Effector memory CD4-positive, alpha-beta T cell (primary cell): ENCODE data around the gene AFG3L2.

Experiments
- DNase-seq, 3 donors: peaks; one replicate each; pipeline ENCODE4 v3.0.0-alpha.2; 2020
- H3K27ac ChIP-seq: 2 replicates; pipeline ENCODE4 v1.7.0; 2013; ENCODE audit warnings: mild to moderate bottlenecking, low read length, moderate library complexity; ENCODE audit not compliant: insufficient read depth, poor library complexity, severe bottlenecking
- H3K27me3 ChIP-seq: replicated peaks from 2 replicates; pipeline ENCODE4 v1.7.0; 2013; ENCODE audit warnings: mild to moderate bottlenecking, low read length; ENCODE audit not compliant: insufficient read depth, control insufficient read depth, poor library complexity, severe bottlenecking
- H3K36me3 ChIP-seq: 2 replicates; pipeline ENCODE4 v1.7.0; 2013; ENCODE audit warnings: mild to moderate bottlenecking, low read length, moderate library complexity; ENCODE audit not compliant: control insufficient read depth, insufficient read depth
- H3K4me1 ChIP-seq: 2 replicates; pipeline ENCODE4 v1.7.0; 2013; ENCODE audit warnings: low read length, mild to moderate bottlenecking; ENCODE audit not compliant: control insufficient read depth, insufficient read depth, poor library complexity, severe bottlenecking
- H3K4me3 ChIP-seq: 2 replicates; pipeline ENCODE4 v1.7.0; 2013; ENCODE audit warnings: low read length, low read depth, mild to moderate bottlenecking; ENCODE audit not compliant: insufficient read depth, poor library complexity, severe bottlenecking
- H3K9me3 ChIP-seq: 2 replicates; pipeline ENCODE4 v1.7.0; 2013; ENCODE audit warnings: mild to moderate bottlenecking, low read length, moderate library complexity; ENCODE audit not compliant: control insufficient read depth

AFG3L2 gene

GRCh38 chr18:12338382-12338781 lies 38.6 kb downstream of the AFG3L2 start:
- Histone ChIP-seq H3K27ac (no peak overlapping the region), H3K4me3 (no peak overlapping the region), H3K9me3 (no peaks in the 10 kb centered on the region), H3K27me3 (no peaks in the 10 kb centered on the region), H3K4me1 (no peaks in the 10 kb centered on the region), H3K36me3 (peaks cover 35% of the 10 kb centered on the region)
- no peak for DNase-seq

GRCh38 chr18:12336887-12337286 lies 40.1 kb downstream of the AFG3L2 start:
- peaks cover 28% of the 10 kb centered on the region for H3K36me3 ChIP-seq
- no peak for DNase-seq
- no peak overlapping the region for H3K27ac ChIP-seq
- no peak overlapping the region for H3K4me3 ChIP-seq
- H3K27me3 ChIP-seq: no peaks in the 10 kb centered on the region
- H3K4me1 ChIP-seq: no peaks in the 10 kb centered on the region
- no peaks in the 10 kb centered on the region for H3K9me3 ChIP-seq

GRCh38 chr18:12336171-12336613 lies 40.8 kb downstream of the AFG3L2 start:
- no peak for DNase-seq
- peaks cover 28% of the 10 kb centered on the region for H3K36me3 ChIP-seq
- no peaks in the 10 kb centered on the region for H3K4me1 ChIP-seq
- H3K27ac ChIP-seq: no peak overlapping the region
- no peaks in the 10 kb centered on the region for H3K27me3 ChIP-seq
- no peak overlapping the region for H3K4me3 ChIP-seq
- no peaks in the 10 kb centered on the region for H3K9me3 ChIP-seq

- no peaks in the 10 kb centered on the region for H3K4me1 ChIP-seq
- no peak overlapping the region for H3K4me3 ChIP-seq
- no peak overlapping the region for H3K27ac ChIP-seq
- H3K9me3 ChIP-seq: no peaks in the 10 kb centered on the region
- no peak for DNase-seq
- H3K36me3 ChIP-seq: peaks cover 28% of the 10 kb centered on the region
- no peaks in the 10 kb centered on the region for H3K27me3 ChIP-seq
These were observed 41.5 kb downstream of the AFG3L2 start for GRCh38 chr18:12335503-12335902.

- Histone ChIP-seq H3K4me3 (no peak overlapping the region), H3K27ac (no peak overlapping the region), H3K36me3 (peaks cover 28% of the 10 kb centered on the region), H3K4me1 (no peaks in the 10 kb centered on the region), H3K27me3 (no peaks in the 10 kb centered on the region), H3K9me3 (no peaks in the 10 kb centered on the region)
- no peak for DNase-seq
These were observed 42.2 kb downstream of the AFG3L2 start for GRCh38 chr18:12334863-12335262.

- DNase-seq: no peak
- Histone ChIP-seq H3K4me1 (no peaks in the 10 kb centered on the region), H3K9me3 (no peaks in the 10 kb centered on the region), H3K27me3 (no peaks in the 10 kb centered on the region), H3K36me3 (peaks cover 31% of the 10 kb centered on the region), H3K27ac (no peak overlapping the region), H3K4me3 (no peak overlapping the region)
These were observed 42.6 kb downstream of the AFG3L2 start for GRCh38 chr18:12334366-12334808.

- no peaks in the 10 kb centered on the region for H3K4me1 ChIP-seq
- no peak overlapping the region for H3K27ac ChIP-seq
- no peaks in the 10 kb centered on the region for H3K9me3 ChIP-seq
- H3K4me3 ChIP-seq: no peak overlapping the region
- H3K27me3 ChIP-seq: no peaks in the 10 kb centered on the region
- peaks cover 33% of the 10 kb centered on the region for H3K36me3 ChIP-seq
- DNase-seq: no peak
These were observed 43.3 kb downstream of the AFG3L2 start for GRCh38 chr18:12333506-12334290.

GRCh38 chr18:12330766-12331165 lies 46.3 kb downstream of the AFG3L2 start:
- Histone ChIP-seq H3K36me3 (peaks cover 19% of the 10 kb centered on the region), H3K9me3 (no peaks in the 10 kb centered on the region), H3K27me3 (no peaks in the 10 kb centered on the region), H3K4me3 (no peak overlapping the region), H3K27ac (no peak overlapping the region), H3K4me1 (no peaks in the 10 kb centered on the region)
- DNase-seq: no peak

GRCh38 chr18:12329125-12329698 lies 47.8 kb downstream of the AFG3L2 start:
- H3K36me3 ChIP-seq: peaks cover 18% of the 10 kb centered on the region
- no peak for DNase-seq
- H3K9me3 ChIP-seq: no peaks in the 10 kb centered on the region
- H3K4me3 ChIP-seq: no peak overlapping the region
- no peaks in the 10 kb centered on the region for H3K4me1 ChIP-seq
- H3K27ac ChIP-seq: no peak overlapping the region
- H3K27me3 ChIP-seq: no peaks in the 10 kb centered on the region

GRCh38 chr18:12328179-12328823 lies 48.7 kb downstream of the AFG3L2 start:
- Histone ChIP-seq H3K27ac (no peak overlapping the region), H3K4me3 (no peak overlapping the region), H3K9me3 (no peaks in the 10 kb centered on the region), H3K36me3 (peaks cover 12% of the 10 kb centered on the region), H3K27me3 (no peaks in the 10 kb centered on the region), H3K4me1 (no peaks in the 10 kb centered on the region)
- DNase-seq: no peak
